Suprapubic skin (tissue), 4 donors: Measurements from ENCODE around the gene NELL1. TPM values are rescaled to one million over a fixed set of nuclear protein-coding genes. Genes with fewer than 3 reads are reported as not detected.

Source experiments
- DNase-seq, 2 donors: peaks; one replicate each; pipeline ENCODE4 v3.0.0-alpha.2; 2019; ENCODE audit warnings: low spot score in 2 of 2
- H3K27ac ChIP-seq: fragments of 200-600 bp; sonication (generic); one replicate; pipeline ENCODE4 v1.5.1; 2019
- H3K27me3 ChIP-seq: fragments of 200-600 bp; sonication (generic); one replicate; pipeline ENCODE4 v1.5.1; 2019
- H3K36me3 ChIP-seq: fragments of 200-600 bp; sonication (generic); one replicate; pipeline ENCODE4 v1.5.1; 2019
- H3K4me1 ChIP-seq: fragments of 200-600 bp; sonication (generic); one replicate; pipeline ENCODE4 v1.5.1; 2019
- H3K4me3 ChIP-seq: fragments of 200-600 bp; sonication (generic); one replicate; pipeline ENCODE4 v1.5.1; 2019; ENCODE audit warnings: mild to moderate bottlenecking
- H3K9me3 ChIP-seq: fragments of 200-600 bp; sonication (generic); one replicate; pipeline ENCODE4 v1.5.1; 2019
- CTCF ChIP-seq, 2 donors: fragments of 200-600 bp in 1 of 2; fragments of 450-650 bp in 1 of 2; sonication (generic) in 1 of 2; IDR thresholded peaks; one replicate each; pipeline ENCODE4 v1.5.1; 2016 to 2019; ENCODE audit warnings: antibody characterized with exemption in 2 of 2, mild to moderate bottlenecking in 1 of 2, moderate library complexity in 1 of 2
- EP300 ChIP-seq: sonication (generic); formaldehyde crosslinking; IDR thresholded peaks from one replicate; pipeline ENCODE4 v1.6.1; 2017; ENCODE audit warnings: antibody characterized with exemption
- POLR2A ChIP-seq, 2 donors: fragments of 450-650 bp; IDR thresholded peaks; one replicate each; pipeline ENCODE4 v1.6.1; 2017; ENCODE audit warnings: antibody characterized with exemption in 2 of 2, mild to moderate bottlenecking in 2 of 2, moderate library complexity in 2 of 2
- POLR2AphosphoS5 ChIP-seq, 3 donors: sonication (generic); formaldehyde crosslinking; IDR thresholded peaks; one replicate each; pipeline ENCODE4 v1.6.1; 2017; ENCODE audit warnings: antibody characterized with exemption in 3 of 3
- WGBS: methylation state at CpG from one replicate; pipeline ENCODE4 v1.1.5; 2018; 5-methylcytosine and 5-hydroxymethylcytosine counted together
- total RNA-seq, 4 donors: library from RNA; depleted of rRNA; stranded (reverse); fragments of >200 nt; gene quantifications; one replicate each; pipeline ENCODE4 v1.1.0, GENCODE V29; 2016

NELL1 gene
- total RNA-seq, 4 donors from 2014 or later, result 0.18 to 3.9 TPM; not detected in 2

GRCh38 chr11:20875889-20876288, 206.5 kb downstream of the NELL1 start:
- Histone ChIP-seq H3K27ac (no peak overlapping the region), H3K27me3 (no peaks in the 10 kb centered on the region), H3K4me1 (no peaks in the 10 kb centered on the region), H3K36me3 (no peaks in the 10 kb centered on the region), H3K4me3 (no peak overlapping the region), H3K9me3 (no peaks in the 10 kb centered on the region)
- WGBS, result 57% methylated on average over 3 of the region's 3 CpGs
- no peak for DNase-seq
- TF ChIP-seq POLR2A (IDR thresholded peaks at IDR 0.05) (no peak), EP300 (no peak)

DNA sequence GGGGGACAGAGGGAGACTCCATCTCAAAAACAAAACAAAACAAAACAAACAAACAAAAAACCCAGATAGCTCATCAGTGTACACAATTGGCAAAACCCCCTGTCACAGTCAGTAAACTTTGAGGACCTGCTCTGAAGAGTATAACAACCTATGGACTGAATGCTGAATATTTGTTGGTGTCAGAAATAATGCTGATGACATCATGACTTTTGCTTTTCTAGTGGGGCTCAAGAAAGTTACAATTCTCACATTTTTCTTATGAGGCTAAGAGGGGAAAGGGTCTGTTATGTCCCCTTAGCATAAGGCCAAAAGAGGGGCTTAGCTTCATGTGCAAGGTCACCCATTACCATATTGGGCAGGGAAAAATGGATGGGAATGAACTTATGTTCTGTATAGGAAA, 207.4 kb downstream of the NELL1 start:
- DNase-seq, result no peak
- Histone ChIP-seq H3K27me3 (no peaks in the 10 kb centered on the region), H3K36me3 (no peaks in the 10 kb centered on the region), H3K4me1 (no peaks in the 10 kb centered on the region), H3K27ac (no peak overlapping the region), H3K9me3 (no peaks in the 10 kb centered on the region), H3K4me3 (no peak overlapping the region)
- TF ChIP-seq POLR2AphosphoS5 (IDR thresholded peaks at IDR 0.05) (no peak), EP300 (no peak), CTCF (IDR thresholded peaks at IDR 0.05) (no peak)

GRCh38 chr11:20880094-20880493, 210.7 kb downstream of the NELL1 start:
- 92% methylated on average over 1 of the region's 1 CpG for WGBS
- no peak for TF ChIP-seq POLR2AphosphoS5 (IDR thresholded peaks at IDR 0.05)
- no peak for TF ChIP-seq EP300
- no peak for TF ChIP-seq CTCF (IDR thresholded peaks at IDR 0.05)
- TF ChIP-seq POLR2A (IDR thresholded peaks at IDR 0.05), result no peak
- DNase-seq, result no peak
- no peak overlapping the region for H3K27ac ChIP-seq
- no peaks in the 10 kb centered on the region for H3K27me3 ChIP-seq
- no peaks in the 10 kb centered on the region for H3K4me1 ChIP-seq
- no peaks in the 10 kb centered on the region for H3K36me3 ChIP-seq
- no peaks in the 10 kb centered on the region for H3K9me3 ChIP-seq
- H3K4me3 ChIP-seq, result no peak overlapping the region

DNA sequence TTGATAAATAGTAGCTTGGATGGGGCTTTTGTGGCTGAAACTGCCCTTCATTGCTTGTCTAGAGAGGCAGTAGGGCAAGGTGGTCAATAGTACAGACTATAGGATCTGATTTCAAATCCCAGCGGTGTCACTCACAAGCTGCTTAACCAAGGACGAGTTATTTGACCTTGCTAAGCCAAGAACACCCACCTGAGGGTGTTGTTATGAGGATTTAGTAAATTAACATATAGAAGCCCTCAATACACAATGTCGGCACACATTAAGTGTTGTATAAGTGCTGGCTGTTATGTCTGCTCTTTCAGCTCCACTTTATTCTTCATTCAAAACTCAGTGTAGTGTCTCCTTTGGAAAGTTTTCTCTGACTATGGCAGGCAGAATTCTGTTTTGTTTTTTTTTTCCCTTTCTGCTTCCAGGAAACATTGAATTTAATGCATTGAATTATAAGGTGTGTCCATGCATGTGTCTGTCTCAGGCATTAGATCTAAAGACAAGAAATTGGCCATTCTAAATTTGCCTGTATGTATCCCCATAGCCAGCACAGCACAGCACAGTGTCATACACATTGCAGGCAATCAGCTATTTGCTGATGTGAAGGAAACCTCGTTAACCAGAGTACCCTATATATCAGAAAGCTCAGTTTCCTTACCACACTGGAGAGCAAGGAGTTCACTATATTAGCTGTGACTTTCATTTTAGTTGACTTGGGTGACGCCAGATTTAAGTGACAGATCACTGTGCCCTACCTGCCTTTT, 212.1 kb downstream of the NELL1 start:
- no peak for TF ChIP-seq POLR2A (IDR thresholded peaks at IDR 0.05)
- no peak for TF ChIP-seq EP300
- TF ChIP-seq POLR2AphosphoS5 (IDR thresholded peaks at IDR 0.05), result no peak
- TF ChIP-seq CTCF (IDR thresholded peaks at IDR 0.05), result no peak
- no peaks in the 10 kb centered on the region for H3K4me1 ChIP-seq
- H3K27me3 ChIP-seq, result no peaks in the 10 kb centered on the region
- no peak overlapping the region for H3K27ac ChIP-seq
- no peaks in the 10 kb centered on the region for H3K9me3 ChIP-seq
- no peaks in the 10 kb centered on the region for H3K36me3 ChIP-seq
- H3K4me3 ChIP-seq, result no peak overlapping the region
- DNase-seq, result no peak
- 49% methylated on average over 5 of the region's 5 CpGs for WGBS

DNA sequence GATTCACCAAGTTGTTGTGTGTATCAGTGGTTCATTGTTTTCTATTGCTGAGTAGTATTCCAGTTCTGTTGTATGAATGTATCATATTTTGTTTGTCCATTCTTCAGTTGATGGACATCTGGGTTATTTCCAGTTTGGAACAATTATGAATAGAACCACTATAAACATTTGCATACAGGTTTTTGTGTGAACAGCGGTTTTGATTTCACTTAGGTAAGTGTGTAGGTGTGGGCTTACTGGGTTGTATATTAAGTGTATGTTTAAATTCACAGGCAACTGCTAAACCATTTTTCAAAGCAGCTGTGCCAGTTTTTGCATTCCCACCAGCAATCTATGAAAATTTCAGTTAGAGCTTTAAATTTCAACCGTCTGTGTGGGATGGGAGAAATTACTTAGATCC, 217.8 kb downstream of the NELL1 start:
- no peak overlapping the region for H3K4me3 ChIP-seq
- no peaks in the 10 kb centered on the region for H3K36me3 ChIP-seq
- no peak for DNase-seq
- no peaks in the 10 kb centered on the region for H3K27me3 ChIP-seq
- WGBS, result 68% methylated on average over 2 of the region's 2 CpGs
- H3K4me1 ChIP-seq, result no peaks in the 10 kb centered on the region
- no peaks in the 10 kb centered on the region for H3K9me3 ChIP-seq
- TF ChIP-seq POLR2A (IDR thresholded peaks at IDR 0.05) (no peak), EP300 (no peak), CTCF (IDR thresholded peaks at IDR 0.05) (no peak), POLR2AphosphoS5 (IDR thresholded peaks at IDR 0.05) (no peak)
- no peak overlapping the region for H3K27ac ChIP-seq

GRCh38 chr11:20894296-20894695, 224.9 kb downstream of the NELL1 start:
- Histone ChIP-seq H3K9me3 (no peaks in the 10 kb centered on the region), H3K36me3 (no peaks in the 10 kb centered on the region), H3K4me3 (no peak overlapping the region), H3K27ac (no peak overlapping the region), H3K27me3 (no peaks in the 10 kb centered on the region), H3K4me1 (no peaks in the 10 kb centered on the region)
- TF ChIP-seq EP300 (no peak), POLR2A (IDR thresholded peaks at IDR 0.05) (no peak), POLR2AphosphoS5 (IDR thresholded peaks at IDR 0.05) (no peak), CTCF (IDR thresholded peaks at IDR 0.05) (no peak)
- DNase-seq, result no peak
